ENCODE measurements around the gene NDUFAF5. TPM values are rescaled to one million over a fixed set of nuclear protein-coding genes. Genes with fewer than 3 reads are reported as not detected.

The NDUFAF5 gene
- polyA plus RNA-seq, 3 donors = 5.9 to 15.2 (median 7.8) TPM

- no peak overlapping the region for H3K9ac ChIP-seq (ENCODE audit: insufficient read depth, low read length, poor library complexity, severe bottlenecking)
- H3K9me3 Mint-ChIP-seq = peaks cover 0 to 3% (median 0%) of the 10 kb centered on the region in 7 donors
- TF ChIP-seq, protein P1, sequence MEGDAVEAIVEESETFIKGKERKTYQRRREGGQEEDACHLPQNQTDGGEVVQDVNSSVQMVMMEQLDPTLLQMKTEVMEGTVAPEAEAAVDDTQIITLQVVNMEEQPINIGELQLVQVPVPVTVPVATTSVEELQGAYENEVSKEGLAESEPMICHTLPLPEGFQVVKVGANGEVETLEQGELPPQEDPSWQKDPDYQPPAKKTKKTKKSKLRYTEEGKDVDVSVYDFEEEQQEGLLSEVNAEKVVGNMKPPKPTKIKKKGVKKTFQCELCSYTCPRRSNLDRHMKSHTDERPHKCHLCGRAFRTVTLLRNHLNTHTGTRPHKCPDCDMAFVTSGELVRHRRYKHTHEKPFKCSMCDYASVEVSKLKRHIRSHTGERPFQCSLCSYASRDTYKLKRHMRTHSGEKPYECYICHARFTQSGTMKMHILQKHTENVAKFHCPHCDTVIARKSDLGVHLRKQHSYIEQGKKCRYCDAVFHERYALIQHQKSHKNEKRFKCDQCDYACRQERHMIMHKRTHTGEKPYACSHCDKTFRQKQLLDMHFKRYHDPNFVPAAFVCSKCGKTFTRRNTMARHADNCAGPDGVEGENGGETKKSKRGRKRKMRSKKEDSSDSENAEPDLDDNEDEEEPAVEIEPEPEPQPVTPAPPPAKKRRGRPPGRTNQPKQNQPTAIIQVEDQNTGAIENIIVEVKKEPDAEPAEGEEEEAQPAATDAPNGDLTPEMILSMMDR (IDR thresholded peaks at IDR 0.05) = no peak
- H3K27me3 Mint-ChIP-seq (ENCODE audit: low read depth in 3 of 3) = peaks cover 0 to 5% (median 5%) of the 10 kb centered on the region in 3 donors
- H3K4me1 Mint-ChIP-seq = peaks cover 37% of the 10 kb centered on the region
- H3K4me1 ChIP-seq (ENCODE audit: control insufficient read depth in 1 of 2, insufficient read depth in 2 of 2, low read length in 2 of 2) = peaks cover 25 to 28% of the 10 kb centered on the region in 2 donors
- no peaks in the 10 kb centered on the region for H3K36me3 ChIP-seq (replicated peaks in 1 of 2; ENCODE audit: control insufficient read depth in 1 of 2, insufficient read depth in 2 of 2, low read length in 2 of 2)
- intact Hi-C loops (cut with micrococcal nuclease) = no loop called here
- H3K27me3 ChIP-seq (ENCODE audit: control insufficient read depth in 2 of 2, insufficient read depth in 2 of 2, low read length in 2 of 2) = no peaks in the 10 kb centered on the region
- H3K79me2 ChIP-seq (ENCODE audit: insufficient read depth, low read length) = no peaks in the 10 kb centered on the region
- peak overlapping the region; percentile 37 for H3K4me2 ChIP-seq (replicated peaks; ENCODE audit: extremely low read depth, low read length, poor library complexity, severe bottlenecking)
- no CpG with 5 or more reads among the region's 5 CpGs for WGBS (ENCODE audit: insufficient coverage)
- H3K4me3 ChIP-seq (replicated peaks in 1 of 3; ENCODE audit: low read depth in 2 of 3, low read length in 3 of 3) = peak overlapping the region in 1 of 3 experiments; percentile 29
- no peak overlapping the region for H3K27ac ChIP-seq (ENCODE audit: low read depth in 1 of 2, low read length in 2 of 2)
- H4K20me1 ChIP-seq (ENCODE audit: insufficient read depth, low read length) = no peaks in the 10 kb centered on the region
- peak overlapping the region in 3 of 7 donors; percentile 53 to 74 (median 68) for H3K27ac Mint-ChIP-seq
- no peak for DNase-seq
- H3K4me3 Mint-ChIP-seq = peak overlapping the region; percentile 66 to 81
- no peaks in the 10 kb centered on the region for H3K9me3 ChIP-seq (replicated peaks in 1 of 2; ENCODE audit: control insufficient read depth in 1 of 2, insufficient read depth in 1 of 2, low read length in 2 of 2)
- no peaks in the 10 kb centered on the region for H3K36me3 Mint-ChIP-seq
- peak overlapping the region; percentile 34 for H2AFZ ChIP-seq (ENCODE audit: insufficient read depth, low read depth, low read length, poor library complexity, severe bottlenecking)
Observed at GRCh38 chr20:13825465-13825864, 40.6 kb downstream of the NDUFAF5 start.

- H3K27ac ChIP-seq (ENCODE audit: low read depth in 1 of 2, low read length in 2 of 2) = no peak overlapping the region
- no peak overlapping the region for H2AFZ ChIP-seq (ENCODE audit: insufficient read depth, low read depth, low read length, poor library complexity, severe bottlenecking)
- H3K4me1 Mint-ChIP-seq = peaks cover 7% of the 10 kb centered on the region
Observed at GRCh38 chr20:13831476-13831875, 46.6 kb downstream of the NDUFAF5 start.

More at GRCh38 chr20:13831476-13831875, 46.6 kb downstream of the NDUFAF5 start:
- WGBS (ENCODE audit: insufficient coverage) = 67% methylated on average over 2 of the region's 3 CpGs
- H4K20me1 ChIP-seq (ENCODE audit: insufficient read depth, low read length) = no peaks in the 10 kb centered on the region
- H3K9me3 Mint-ChIP-seq = peaks cover 0 to 3% (median 0%) of the 10 kb centered on the region in 7 donors
- no peak for DNase-seq
- no peaks in the 10 kb centered on the region for H3K36me3 ChIP-seq (replicated peaks in 1 of 2; ENCODE audit: control insufficient read depth in 1 of 2, insufficient read depth in 2 of 2, low read length in 2 of 2)
- H3K9me3 ChIP-seq (replicated peaks in 1 of 2; ENCODE audit: control insufficient read depth in 1 of 2, insufficient read depth in 1 of 2, low read length in 2 of 2) = no peaks in the 10 kb centered on the region
- H3K79me2 ChIP-seq (ENCODE audit: insufficient read depth, low read length) = no peaks in the 10 kb centered on the region
- H3K4me3 Mint-ChIP-seq = no peak overlapping the region
- no peaks in the 10 kb centered on the region for H3K36me3 Mint-ChIP-seq
- intact Hi-C loops (cut with micrococcal nuclease) = no loop called here
- H3K27me3 Mint-ChIP-seq (ENCODE audit: low read depth in 3 of 3) = peaks cover 1 to 6% (median 2%) of the 10 kb centered on the region in 3 donors
- H3K27me3 ChIP-seq (ENCODE audit: control insufficient read depth in 2 of 2, insufficient read depth in 2 of 2, low read length in 2 of 2) = peaks cover 0 to under 1% of the 10 kb centered on the region in 2 donors
- peaks cover under 1 to 4% of the 10 kb centered on the region in 2 donors for H3K4me1 ChIP-seq (ENCODE audit: control insufficient read depth in 1 of 2, insufficient read depth in 2 of 2, low read length in 2 of 2)
- no peak overlapping the region for H3K4me2 ChIP-seq (replicated peaks; ENCODE audit: extremely low read depth, low read length, poor library complexity, severe bottlenecking)
- TF ChIP-seq, protein P1 (IDR thresholded peaks at IDR 0.05) = no peak
- H3K27ac Mint-ChIP-seq = no peak overlapping the region
- no peak overlapping the region for H3K9ac ChIP-seq (ENCODE audit: insufficient read depth, low read length, poor library complexity, severe bottlenecking)
- H3K4me3 ChIP-seq (replicated peaks in 1 of 3; ENCODE audit: low read depth in 2 of 3, low read length in 3 of 3) = no peak overlapping the region
